Ishikawa (cell line): ENCODE data around the gene ZNF18.

Source experiments
- CEBPB ChIP-seq: IDR thresholded peaks from 2 replicates; pipeline ENCODE4 v1.6.1; 2012
- CREB1 ChIP-seq: IDR thresholded peaks from 2 replicates; pipeline ENCODE4 v1.6.1; 2012; ENCODE audit warnings: low read depth
- EGR1 ChIP-seq: IDR thresholded peaks from 2 replicates; pipeline ENCODE4 v1.6.1; 2012
- EP300 ChIP-seq: IDR thresholded peaks from 2 replicates; pipeline ENCODE4 v1.6.1; 2012; ENCODE audit warnings: borderline replicate concordance
- FOXM1 ChIP-seq: IDR thresholded peaks from 2 replicates; pipeline ENCODE4 v1.6.1; 2012; ENCODE audit warnings: low read depth, borderline replicate concordance
- MAX ChIP-seq: IDR thresholded peaks from 2 replicates; pipeline ENCODE4 v1.6.1; 2012
- NFIC ChIP-seq: IDR thresholded peaks from 2 replicates; pipeline ENCODE4 v1.6.1; 2012
- RAD21 ChIP-seq: IDR thresholded peaks from 2 replicates; pipeline ENCODE4 v1.6.1; 2012; ENCODE audit warnings: low read depth
- REST ChIP-seq: IDR thresholded peaks from 2 replicates; pipeline ENCODE4 v1.6.1; 2012; ENCODE audit warnings: low read depth, mild to moderate bottlenecking
- TAF1 ChIP-seq: IDR thresholded peaks from 2 replicates; pipeline ENCODE4 v1.6.1; 2012; ENCODE audit warnings: low read depth, mild to moderate bottlenecking
- TCF12 ChIP-seq: IDR thresholded peaks from 2 replicates; pipeline ENCODE4 v1.6.1; 2012; ENCODE audit warnings: low read depth
- USF1 ChIP-seq: IDR thresholded peaks from 2 replicates; pipeline ENCODE4 v1.6.1; 2012
- YY1 ChIP-seq: IDR thresholded peaks from 2 replicates; pipeline ENCODE4 v1.6.1; 2012; ENCODE audit warnings: low read depth
- ZBTB7A ChIP-seq: IDR thresholded peaks from 2 replicates; pipeline ENCODE4 v1.6.1; 2012; ENCODE audit warnings: low read depth

- TF ChIP-seq RAD21 = no peak
- no peak for TF ChIP-seq REST
- TF ChIP-seq TAF1 = no peak
- no peak for TF ChIP-seq MAX
- TF ChIP-seq YY1 = no peak
- no peak for TF ChIP-seq EP300
- TF ChIP-seq FOXM1 = no peak
- no peak for TF ChIP-seq NFIC
- no peak for TF ChIP-seq CEBPB
- no peak for TF ChIP-seq CREB1
- no peak for TF ChIP-seq ZBTB7A
- TF ChIP-seq TCF12 = no peak
- no peak for TF ChIP-seq EGR1
- TF ChIP-seq USF1 = no peak
Measured at GRCh38 chr17:11943759-11944347, 53.4 kb downstream of the ZNF18 start.
